ENCODE results near the gene ABHD14A.

The ABHD14A gene

GRCh38 chr3:52024765-52025452 lies 50.0 kb downstream of the ABHD14A start:
- Histone ChIP-seq H3K4me3 (ENCODE audit: low read length) (no peak overlapping the region), H3K9ac (ENCODE audit: low read length) (no peak overlapping the region), H3K4me1 (ENCODE audit: control insufficient read depth, insufficient read depth, low read length) (no peaks in the 10 kb centered on the region), H3K36me3 (ENCODE audit: control insufficient read depth, insufficient read depth, low read length) (no peaks in the 10 kb centered on the region), H3K9me3 (ENCODE audit: control insufficient read depth, low read length) (no peaks in the 10 kb centered on the region), H3K27me3 (ENCODE audit: control insufficient read depth, insufficient read depth, low read length) (no peaks in the 10 kb centered on the region)

DNA sequence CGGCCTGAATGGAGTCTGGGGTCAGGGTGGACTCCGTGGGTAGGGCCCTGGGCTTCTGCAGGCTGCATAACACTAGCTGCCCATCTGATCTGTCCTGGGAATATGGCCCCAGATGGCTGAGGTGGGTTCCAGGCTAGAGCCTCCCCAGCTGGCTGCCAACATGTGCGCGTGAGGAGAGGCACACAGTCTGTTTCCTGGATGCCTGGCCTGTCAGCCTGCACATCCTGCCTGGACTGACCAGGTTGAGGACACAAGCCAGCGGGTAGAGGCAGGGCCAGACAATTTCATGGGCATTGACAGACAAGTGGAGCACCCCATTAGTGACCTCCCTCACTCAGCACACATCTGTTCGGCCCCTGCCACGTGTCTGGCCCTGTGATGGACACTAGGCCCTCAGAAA lies 50.6 kb downstream of the ABHD14A start:
- Histone ChIP-seq H3K9me3 (ENCODE audit: control insufficient read depth, low read length) (no peaks in the 10 kb centered on the region), H3K4me3 (ENCODE audit: low read length) (no peak overlapping the region), H3K36me3 (ENCODE audit: control insufficient read depth, insufficient read depth, low read length) (no peaks in the 10 kb centered on the region), H3K4me1 (ENCODE audit: control insufficient read depth, insufficient read depth, low read length) (no peaks in the 10 kb centered on the region), H3K27me3 (ENCODE audit: control insufficient read depth, insufficient read depth, low read length) (no peaks in the 10 kb centered on the region), H3K9ac (ENCODE audit: low read length) (no peak overlapping the region)

DNA sequence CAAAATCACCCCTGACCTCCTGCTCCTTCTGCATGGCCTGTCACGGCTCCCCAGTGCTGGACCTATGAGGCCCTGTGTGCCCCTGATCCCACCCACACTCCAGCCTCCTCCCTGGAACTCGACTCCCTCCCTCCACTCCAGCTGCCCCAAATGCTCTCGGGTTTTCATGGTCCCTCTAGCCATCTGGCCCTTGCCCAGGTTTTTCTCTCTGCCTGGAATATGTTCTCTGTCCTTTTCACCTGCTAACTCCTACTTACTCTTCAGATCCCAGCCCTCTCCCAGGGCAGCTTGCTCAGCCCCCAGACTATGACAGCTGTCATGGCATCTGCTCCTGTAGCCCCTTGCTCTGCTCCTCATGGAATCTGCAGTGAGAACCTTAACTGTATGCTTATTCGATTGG lies 51.2 kb downstream of the ABHD14A start:
- no peak overlapping the region for H3K9ac ChIP-seq (ENCODE audit: low read length)

GRCh38 chr3:52028572-52028971 lies 53.7 kb downstream of the ABHD14A start:
- no peaks in the 10 kb centered on the region for H3K9me3 ChIP-seq (ENCODE audit: control insufficient read depth, low read length)
- no peaks in the 10 kb centered on the region for H3K4me1 ChIP-seq (ENCODE audit: control insufficient read depth, insufficient read depth, low read length)
- H3K27me3 ChIP-seq (ENCODE audit: control insufficient read depth, insufficient read depth, low read length): no peaks in the 10 kb centered on the region
- no peak overlapping the region for H3K9ac ChIP-seq (ENCODE audit: low read length)
- H3K4me3 ChIP-seq (ENCODE audit: low read length): no peak overlapping the region
- no peaks in the 10 kb centered on the region for H3K36me3 ChIP-seq (ENCODE audit: control insufficient read depth, insufficient read depth, low read length)

More for the DNA sequence above, 51.2 kb downstream of the ABHD14A start:
- H3K4me3 ChIP-seq (ENCODE audit: low read length): no peak overlapping the region
- H3K36me3 ChIP-seq (ENCODE audit: control insufficient read depth, insufficient read depth, low read length): no peaks in the 10 kb centered on the region
- no peaks in the 10 kb centered on the region for H3K9me3 ChIP-seq (ENCODE audit: control insufficient read depth, low read length)
- no peaks in the 10 kb centered on the region for H3K4me1 ChIP-seq (ENCODE audit: control insufficient read depth, insufficient read depth, low read length)
- no peaks in the 10 kb centered on the region for H3K27me3 ChIP-seq (ENCODE audit: control insufficient read depth, insufficient read depth, low read length)

DNA sequence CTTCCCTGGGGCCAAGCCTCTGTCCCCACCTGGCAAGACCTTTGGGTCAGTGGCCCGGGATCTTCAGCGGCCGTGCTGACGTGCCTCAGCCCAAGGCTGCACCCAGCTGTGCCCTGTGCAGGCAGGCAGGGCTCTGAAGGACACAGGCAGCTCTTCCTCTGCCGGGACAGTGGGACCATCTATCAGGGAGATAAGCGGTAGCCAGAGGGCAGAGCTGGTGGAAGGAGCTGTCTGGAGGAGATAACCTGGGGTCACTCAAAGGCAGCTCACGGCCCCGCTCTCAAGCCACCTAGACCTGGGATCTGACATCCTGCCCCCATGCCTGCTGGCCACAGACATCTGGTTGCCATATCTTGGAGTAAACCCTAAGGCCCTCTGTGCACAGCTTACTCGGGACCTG lies 54.2 kb downstream of the ABHD14A start:
- no peak overlapping the region for H3K9ac ChIP-seq (ENCODE audit: low read length)
- no peak overlapping the region for H3K4me3 ChIP-seq (ENCODE audit: low read length)
- no peaks in the 10 kb centered on the region for H3K9me3 ChIP-seq (ENCODE audit: control insufficient read depth, low read length)
- H3K4me1 ChIP-seq (ENCODE audit: control insufficient read depth, insufficient read depth, low read length): no peaks in the 10 kb centered on the region
- H3K36me3 ChIP-seq (ENCODE audit: control insufficient read depth, insufficient read depth, low read length): no peaks in the 10 kb centered on the region
- H3K27me3 ChIP-seq (ENCODE audit: control insufficient read depth, insufficient read depth, low read length): no peaks in the 10 kb centered on the region

DNA sequence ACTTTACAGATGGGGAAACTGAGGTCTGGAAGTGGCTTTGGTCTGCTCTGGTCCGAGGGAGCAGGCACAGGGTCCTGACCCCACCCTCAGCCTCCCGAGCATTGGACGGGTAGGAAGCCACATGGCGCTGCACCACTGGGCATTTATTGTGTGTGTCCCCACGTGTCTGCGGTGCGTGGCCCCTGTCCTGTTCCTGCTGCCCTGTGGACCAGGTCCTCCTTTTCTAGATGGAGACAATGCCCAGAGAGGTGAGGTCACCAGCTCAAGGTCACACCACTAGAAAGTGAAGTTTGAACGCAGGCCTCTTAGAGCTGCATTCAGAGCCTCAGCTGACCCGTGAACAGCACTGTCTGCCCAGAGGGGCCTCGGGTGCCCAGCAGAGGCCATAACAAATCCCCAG lies 54.7 kb downstream of the ABHD14A start:
- Histone ChIP-seq H3K9ac (ENCODE audit: low read length) (no peak overlapping the region), H3K9me3 (ENCODE audit: control insufficient read depth, low read length) (no peaks in the 10 kb centered on the region), H3K4me3 (ENCODE audit: low read length) (no peak overlapping the region), H3K27me3 (ENCODE audit: control insufficient read depth, insufficient read depth, low read length) (no peaks in the 10 kb centered on the region), H3K4me1 (ENCODE audit: control insufficient read depth, insufficient read depth, low read length) (no peaks in the 10 kb centered on the region), H3K36me3 (ENCODE audit: control insufficient read depth, insufficient read depth, low read length) (no peaks in the 10 kb centered on the region)
